ENCODE data around the gene SELENOP.
"Not testable (repeated sequence)": the region's sequence is repeated elsewhere in the genome, so short reads cannot be mapped to it uniquely, and the experiment has no call there.

SELENOP gene

DNA sequence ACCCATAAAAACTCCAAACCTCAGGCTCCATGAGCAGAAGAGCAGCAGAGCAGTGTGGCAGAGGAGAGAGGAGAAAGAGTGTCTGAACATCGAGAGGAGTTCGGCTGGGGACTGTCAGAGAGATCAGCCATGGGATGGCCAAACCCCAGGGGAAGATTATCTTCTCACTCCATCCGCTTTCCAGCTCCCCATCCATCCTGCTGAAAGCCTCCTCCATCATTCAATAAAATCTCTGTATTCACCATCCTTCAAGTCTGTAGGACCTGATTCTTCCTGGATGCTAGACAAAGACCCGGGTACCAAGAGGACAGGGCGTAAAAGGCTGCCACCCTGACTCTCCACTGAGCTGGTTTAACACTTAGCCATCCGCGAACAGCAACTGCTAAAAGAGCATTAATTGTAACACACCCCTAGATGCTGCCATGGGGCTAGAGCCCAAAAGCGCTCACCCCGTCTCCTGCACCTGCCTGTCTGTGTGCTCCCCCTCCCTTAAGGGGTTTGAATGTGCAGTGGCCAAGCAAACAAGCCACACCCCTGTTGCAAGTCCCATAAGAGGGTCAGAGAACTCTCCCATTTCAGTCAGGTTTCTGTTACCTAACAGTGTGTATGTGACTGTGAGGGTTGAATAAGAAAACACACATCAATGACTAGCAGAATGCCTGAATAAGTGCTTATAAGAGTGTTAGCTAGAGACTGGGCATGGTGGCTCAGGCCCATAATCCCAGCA lies 13.9 kb upstream of the SELENOP start:
- DNase-seq = no peak

DNA sequence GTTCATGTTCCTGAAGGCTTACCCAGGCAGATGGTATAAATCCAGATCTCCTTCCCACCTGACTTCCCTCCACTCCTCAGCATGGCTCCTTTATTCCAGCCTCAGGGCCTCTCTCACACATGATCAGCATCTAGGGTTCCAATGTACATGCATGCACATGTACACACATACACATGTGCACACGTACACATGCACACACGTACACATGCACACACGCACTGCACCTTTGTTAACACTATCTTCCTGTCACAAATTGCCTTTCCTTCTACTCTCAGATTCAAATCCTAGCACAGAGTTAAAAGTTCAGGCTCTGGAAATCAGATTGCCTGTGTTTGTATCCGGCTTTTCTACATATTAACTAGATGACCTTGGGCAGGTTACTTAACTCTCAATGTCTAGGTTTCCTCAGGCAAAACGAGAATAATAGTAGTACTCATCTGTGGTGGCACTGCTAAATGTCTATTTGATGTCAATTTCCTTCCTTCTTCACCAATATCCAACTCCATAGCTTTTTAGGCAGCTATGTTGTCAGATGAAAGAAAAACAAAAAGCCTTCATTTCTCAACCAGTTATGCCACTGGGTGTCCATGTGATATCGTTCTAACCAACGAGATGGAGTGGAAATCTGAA lies 12.8 kb upstream of the SELENOP start:
- DNase-seq = no peak

DNA sequence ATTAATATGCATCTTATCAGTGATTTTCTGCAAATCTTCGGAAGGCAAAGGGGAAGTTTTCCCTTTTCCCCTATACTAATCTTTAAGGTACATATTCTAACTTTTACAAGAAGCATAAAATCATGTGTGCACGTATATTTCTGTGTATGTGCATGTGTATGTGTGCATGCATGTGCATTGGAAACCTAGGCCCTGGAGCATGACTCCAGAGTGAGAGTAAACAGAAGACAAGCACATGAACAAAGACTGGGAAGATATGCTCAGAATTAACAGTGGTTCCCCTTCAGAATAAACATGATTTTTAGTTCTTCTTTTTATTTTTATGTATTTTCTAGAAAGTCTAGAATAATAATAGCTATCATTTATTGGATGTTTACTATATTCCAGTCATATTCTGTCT lies 10.9 kb upstream of the SELENOP start:
- no peak for DNase-seq

DNA sequence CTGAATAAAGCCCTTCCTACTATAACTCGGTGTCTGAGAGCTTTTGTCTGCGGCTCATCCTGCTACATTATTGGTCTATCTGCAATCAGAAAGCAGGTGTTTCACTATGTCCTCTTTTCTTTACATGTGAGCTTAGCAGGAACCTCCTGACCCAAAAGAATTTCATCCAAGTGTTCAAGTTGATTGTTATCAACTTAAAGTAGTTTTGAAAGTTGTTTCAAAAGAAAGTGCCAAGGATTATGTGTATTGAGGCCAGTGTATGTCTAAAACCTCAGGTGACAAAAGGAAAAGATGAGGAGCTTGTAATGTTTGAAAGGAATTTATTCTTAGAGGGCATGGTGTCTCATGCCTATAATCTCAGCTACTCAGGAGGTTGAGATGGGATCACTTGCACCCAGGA lies 8.1 kb upstream of the SELENOP start:
- DNase-seq = no peak

DNA sequence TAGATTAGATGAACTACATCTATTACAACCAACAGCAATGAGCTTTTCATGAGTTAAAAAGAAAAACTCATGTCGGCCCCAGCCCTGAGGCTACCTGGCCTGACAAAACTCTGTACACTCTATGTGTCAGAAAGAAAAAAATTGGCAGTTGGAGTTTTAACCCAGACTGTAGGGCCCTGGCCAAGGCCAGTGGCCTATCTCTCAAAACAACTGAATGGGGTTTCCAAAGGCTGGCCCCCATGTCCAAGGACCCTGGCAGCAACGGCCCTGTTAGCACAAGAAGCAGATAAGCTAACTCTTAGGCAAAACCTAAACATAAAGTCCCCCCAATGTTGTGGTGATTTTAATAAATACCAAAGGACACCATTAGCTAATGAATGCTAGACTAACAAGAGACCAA lies 4.9 kb upstream of the SELENOP start:
- DNase-seq = not testable (repeated sequence)

DNA sequence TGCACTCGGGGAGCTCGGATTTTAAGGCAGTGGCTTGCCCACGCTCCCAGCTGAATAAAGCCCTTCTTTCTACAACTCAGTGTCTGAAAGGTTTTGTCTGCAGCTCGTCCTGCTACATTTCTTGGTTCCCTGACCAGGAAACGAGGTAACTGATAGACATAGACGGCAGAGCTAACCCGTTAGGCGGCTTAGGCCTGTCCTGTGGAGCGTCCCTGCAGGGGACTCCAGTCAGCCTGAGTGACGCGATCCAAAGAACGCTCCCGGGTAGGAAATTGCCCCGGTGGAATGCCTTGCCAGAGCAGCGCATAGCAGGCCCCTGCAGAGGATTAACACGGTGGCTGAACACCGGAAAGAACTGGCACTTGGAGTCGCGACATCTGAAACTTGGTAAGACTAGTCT lies 1.8 kb upstream of the SELENOP start:
- no peak for DNase-seq

DNA sequence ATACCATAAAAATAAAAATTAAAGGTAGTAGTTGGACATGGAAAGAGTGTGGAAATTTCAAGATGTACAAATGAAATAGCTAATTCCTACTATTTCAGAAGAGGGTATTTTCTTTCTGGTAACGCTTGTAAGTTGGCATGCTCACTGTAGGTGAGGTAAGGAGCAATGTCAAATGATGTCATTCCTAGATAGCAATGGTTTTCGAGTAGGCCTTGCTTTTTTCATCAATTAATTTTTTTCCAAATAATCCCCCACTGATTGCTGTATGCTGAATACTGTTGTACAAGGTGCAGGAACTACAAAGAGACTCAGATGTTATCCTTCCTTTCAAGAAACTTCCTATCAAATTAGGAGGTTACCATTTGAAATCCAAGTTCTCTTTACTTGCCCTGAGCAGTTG lies 928 bp upstream of the SELENOP start:
- no peak for DNase-seq

DNA sequence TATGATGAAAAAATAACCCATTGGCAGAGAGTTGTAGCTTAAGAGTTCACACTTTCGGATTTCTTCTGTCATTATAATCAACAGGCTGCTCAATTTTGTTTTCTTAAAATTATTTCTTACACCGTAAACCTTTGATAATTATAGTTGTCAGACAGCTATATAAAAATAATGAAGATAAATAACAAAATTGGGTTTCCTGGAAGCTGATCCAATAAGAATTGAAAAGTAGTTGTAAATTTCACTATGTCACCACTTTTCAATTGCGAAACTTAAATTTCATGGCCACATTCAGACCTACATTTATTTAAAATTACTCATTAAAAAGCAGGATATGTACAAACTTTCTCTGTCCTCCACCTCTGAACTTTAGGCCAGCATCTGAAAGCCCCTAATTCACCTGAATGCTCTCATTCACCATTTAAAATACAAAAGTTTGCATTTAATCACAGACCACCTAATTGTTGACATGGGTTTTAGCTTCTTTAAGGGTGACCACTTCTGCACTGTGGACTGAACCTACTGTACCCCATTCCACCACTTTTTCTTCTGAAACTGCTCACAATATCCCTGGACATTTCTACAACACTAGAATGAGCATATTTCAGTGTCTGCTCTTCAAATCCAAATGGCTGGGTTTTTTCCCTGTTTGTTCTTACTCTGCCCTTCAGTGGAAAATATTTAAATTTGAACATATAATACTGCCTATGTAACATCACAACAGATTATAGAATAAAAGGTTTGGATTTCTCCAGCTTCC lies 680 bp downstream of the SELENOP start:
- no peak for DNase-seq

DNA sequence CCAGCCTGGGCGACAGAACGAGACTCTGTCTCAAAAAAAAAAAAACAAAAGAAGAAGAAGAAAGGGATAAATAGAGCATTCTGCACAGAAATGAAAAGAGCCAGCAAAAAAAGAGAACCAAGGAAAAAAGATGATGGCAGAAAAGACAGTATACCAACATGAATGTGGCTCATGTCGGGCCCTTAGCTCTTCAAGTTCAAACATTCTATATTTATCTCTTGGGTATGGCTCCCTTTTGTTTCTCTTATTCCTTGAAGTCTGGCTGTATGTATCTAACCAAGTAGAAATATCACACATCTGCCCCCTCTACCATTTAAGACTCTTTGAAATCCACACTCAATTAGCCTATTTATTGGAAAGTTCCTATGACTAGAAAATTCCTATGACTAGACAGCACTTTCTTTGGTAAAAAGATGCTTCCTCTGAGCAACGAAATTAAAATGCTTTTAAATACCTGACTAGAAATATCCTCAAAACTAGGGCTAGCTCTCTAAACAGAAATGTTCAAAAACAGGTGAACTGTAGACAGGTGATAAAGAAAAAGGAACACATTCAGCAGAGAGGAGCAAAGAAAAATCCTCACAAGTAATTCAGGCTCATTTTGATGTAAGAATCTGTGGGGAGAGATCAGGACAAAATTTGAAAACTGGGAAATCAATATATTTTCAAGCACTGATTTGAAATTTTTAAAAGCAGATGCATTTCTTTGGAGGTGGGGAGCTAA lies 2.6 kb downstream of the SELENOP start:
- DNase-seq = no peak

DNA sequence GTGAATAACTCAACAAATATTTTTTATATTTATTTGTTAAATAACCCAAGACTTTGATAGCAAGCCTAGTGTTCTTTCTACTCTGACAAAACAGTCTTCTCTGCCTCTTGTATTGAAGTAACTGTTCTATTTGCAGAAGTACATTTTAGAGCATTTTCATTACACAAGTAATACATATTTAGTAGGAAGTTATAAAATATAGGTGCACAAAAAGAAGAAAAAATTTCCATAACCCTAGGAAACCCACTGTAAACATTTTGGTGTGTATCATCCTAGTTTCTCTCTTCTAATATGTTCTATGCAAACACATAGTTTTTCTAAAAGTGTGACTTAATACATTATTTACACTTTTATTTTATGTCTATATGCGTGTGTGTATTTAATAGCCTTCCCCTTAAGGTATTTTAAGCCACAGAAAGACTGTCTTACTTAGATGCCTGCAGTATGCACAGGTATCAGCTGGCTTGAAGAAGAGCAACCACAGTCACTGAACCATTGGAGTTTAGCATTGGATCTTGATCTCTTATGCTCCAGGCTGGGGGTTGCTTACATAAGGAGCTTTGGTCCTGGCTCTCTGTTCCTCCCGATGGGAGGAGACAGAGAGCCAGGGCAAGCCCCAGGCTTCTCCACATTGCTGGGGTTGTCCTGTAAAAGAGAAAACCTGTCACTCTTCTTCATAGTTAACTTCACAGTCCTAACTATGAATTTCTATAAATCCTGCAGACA lies 3.8 kb downstream of the SELENOP start:
- no peak for DNase-seq

DNA sequence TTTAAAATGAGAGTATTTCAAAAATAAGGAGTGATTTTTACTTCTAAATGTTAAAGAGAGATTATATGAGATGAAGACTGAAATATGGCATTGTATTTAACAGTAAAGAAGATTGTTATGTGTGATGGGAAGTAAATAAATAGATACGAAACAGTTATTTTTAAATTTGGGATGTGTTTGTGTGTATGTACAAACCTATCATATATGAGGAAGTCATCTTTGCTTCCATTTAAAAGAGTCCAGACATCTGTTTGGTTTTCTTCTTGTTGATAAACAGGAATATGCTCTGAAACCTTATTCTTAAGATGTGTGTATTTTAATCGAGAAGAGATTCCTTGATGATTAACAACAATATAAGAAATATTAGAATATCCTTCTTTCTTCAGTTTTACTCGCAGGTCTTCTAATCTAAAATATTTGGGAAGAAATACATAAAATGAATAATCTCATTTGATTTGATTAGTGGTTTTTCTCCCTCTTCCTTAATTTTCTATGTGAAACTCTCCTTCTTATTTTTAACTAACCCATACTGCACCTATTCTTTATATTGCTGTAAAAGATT lies 4.9 kb downstream of the SELENOP start:
- no peak for DNase-seq

DNA sequence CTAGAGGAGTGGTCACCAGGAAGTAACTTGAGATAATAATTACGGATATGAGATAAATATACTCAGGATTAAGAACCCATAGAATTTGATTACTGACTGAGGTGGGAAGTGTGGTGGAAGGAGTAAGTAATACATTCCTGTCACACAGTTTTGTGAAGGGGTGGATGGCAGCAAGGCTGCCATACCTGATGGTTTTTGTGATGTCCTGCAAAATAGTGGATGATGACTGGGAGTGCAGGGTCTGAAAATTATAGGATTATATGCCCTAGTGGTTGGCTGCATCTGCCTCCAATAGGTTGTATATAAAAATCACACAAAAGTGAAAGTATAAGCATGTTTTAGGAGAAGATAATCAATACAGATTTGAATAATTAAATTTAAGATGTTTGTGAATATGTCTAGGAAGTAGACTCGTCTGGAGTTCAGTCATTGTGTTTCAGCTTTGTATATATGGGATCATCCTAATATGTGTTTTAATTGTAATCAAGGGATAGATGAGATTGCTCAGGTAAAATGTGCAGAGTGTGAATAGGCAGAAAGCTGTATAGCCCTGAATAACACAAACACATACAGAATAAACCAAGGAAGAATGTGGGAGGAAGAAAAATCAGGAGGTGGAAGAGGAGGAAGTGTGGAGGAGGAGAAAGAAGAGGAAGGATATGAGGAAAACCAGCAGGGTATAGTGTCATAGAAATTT lies 5.5 kb downstream of the SELENOP start:
- no peak for DNase-seq

DNA sequence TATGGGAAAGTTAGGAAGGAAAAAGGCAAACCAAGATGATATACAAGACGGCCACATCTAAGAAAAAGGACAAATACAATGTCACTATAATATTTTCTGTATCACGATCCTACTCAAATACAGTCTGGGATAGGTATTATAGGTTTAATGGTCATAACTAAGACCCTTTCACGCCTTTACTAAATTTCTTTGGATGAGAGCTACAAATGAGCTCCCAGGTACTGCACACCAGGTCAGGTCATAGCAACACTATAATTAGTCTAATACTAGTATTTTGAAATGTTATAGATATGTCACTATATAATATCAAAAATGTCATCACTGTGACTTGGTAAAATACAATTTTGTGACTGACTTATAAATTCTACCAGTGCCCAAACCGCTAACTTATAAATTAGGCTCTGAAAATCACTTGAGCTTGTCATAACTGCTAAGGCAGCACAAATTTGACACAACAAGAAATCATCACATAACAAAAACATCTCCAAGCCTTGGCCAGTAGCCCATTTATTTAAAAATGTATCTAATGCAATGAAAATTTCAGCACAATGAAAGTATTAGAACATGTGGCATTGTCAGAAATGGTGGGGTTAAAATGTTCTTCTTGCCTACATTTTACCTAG lies 6.9 kb downstream of the SELENOP start:
- DNase-seq = no peak

DNA sequence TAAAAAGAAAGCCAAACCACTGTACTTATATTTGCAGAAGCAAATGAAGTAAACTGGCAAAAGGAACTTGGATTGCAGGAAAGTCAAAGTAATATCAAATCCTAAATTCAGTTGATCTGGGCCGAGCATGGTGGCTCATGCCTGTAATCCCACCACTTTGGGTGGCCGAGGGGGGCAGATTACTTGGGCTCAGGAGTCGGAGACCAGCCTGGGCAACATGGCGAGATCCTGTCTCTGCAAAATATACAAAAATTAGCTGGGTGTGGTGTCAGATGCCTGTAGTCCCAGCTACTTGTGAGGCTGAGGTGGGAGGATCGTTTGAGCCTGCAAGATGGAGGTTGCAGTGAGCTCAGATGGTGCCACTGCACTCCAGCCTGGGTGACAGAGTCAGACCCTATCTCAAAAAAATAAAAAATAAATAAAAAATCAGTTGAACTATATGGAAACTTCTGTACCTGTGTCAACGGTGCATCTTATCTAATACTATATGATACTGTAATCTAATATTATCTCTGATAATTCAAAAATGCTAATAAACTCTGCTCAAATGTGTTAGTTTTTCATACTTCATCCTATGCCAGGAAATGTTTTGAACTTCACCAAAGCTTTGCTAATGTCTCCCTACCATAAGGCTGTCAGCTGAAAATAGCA lies 10.1 kb downstream of the SELENOP start:
- DNase-seq = no peak

DNA sequence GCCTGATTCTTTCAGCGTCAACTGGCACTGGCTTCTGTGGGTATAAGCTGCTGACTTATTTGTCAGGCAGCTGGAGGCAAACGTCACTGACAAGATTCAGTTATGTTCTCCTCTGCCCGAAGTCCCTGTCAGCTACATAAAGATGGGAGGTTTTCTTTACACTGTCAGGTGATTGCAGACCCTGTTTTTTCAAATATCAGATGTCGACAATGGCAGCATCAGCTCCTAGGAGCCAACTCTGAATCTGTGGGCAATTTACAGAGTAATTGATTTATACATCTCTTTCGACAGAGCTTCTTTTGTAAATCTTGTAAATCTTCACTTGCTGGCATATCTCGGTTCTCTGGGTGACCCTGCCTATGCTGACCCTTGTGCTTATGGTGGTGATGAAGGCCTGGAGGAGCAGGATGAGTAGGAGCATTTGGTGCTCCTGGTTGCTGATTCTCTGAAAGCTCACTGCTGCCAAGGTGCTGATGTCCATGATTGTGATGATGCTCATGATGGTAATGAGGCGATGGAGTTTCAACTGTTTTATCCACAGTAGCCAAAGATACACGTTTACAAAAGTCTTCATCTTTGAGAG lies 10.9 kb downstream of the SELENOP start:
- no peak for DNase-seq

DNA sequence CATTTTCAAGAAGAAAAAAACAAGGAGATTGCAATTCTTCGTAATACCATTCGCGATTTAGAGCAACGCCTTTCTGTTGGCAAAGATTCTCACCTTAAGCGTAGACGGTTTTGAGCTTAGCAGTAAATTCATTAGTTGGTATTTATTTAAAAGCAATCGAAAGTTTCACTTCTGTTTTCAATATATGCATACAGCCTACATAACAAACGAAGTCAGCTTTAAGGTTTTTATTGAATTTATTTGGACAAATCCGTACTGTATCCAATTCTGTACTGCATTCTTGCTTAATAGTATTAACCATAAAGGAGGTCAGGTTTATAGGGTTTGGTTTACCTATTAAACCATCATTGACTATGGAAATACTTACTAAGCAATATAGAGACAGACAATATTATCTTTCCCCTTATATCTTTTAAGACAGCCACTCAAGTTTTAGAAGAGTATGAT lies 12.0 kb downstream of the SELENOP start:
- DNase-seq = no peak

DNA sequence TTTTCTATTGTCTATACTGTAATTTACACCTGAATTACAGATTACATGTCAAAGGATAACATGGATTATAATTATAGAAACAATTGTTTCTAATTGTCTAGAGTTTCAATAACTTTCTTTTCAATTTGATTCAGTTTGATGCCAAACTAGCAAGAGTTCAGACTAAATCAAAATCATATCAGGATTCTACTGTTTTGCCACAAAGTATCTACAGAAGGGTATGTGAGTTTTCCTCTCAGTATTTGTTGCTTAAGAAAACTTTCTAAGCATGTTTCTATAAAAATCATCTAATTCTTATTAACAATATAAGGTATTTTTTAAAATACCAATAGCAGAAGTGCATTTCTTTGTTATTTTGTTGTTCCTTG lies 12.5 kb downstream of the SELENOP start:
- no peak for DNase-seq

DNA sequence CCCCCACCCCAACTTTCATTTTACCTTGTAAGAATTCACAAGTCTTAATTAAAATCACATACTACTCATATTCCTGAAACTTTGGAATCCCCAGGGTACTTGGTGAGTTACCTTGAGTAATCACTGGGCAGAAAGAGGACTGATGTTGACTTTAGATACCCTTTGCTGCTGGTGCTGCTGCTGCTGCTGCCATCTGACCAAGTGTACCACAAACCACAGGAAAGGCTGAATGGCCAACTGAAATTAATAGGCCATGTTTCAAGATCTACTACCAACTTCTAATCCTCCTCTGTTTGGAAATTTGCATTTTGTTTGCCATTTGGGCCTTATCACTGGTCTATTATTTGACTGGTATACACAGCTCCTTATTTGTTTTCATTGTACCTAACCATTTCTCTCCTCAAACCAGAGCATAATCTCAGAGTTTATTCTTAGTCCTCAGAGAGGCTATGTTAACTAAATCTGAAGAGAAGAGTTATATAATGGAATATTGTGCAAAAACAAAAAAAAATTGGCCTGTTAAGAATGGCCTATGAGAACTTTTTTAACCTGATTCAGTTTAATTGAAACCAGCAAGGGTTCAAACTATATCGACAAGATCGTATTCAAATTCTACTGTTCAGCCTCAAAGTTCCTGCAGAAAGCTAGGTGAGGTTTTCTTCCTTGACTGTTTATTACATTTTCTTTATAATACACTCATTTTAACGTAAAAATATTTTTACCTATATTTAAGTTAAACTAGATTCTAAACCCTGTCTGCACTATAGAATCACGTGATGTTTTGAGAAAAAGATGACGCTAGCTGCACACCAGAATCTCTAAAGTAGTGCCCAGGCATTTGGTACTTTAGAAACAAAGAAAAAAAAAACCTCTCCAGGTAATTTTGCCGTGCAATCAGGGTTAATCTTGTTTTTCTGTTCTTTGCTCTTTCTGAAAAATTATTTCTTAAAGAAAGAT lies 13.1 kb downstream of the SELENOP start:
- DNase-seq = no peak

DNA sequence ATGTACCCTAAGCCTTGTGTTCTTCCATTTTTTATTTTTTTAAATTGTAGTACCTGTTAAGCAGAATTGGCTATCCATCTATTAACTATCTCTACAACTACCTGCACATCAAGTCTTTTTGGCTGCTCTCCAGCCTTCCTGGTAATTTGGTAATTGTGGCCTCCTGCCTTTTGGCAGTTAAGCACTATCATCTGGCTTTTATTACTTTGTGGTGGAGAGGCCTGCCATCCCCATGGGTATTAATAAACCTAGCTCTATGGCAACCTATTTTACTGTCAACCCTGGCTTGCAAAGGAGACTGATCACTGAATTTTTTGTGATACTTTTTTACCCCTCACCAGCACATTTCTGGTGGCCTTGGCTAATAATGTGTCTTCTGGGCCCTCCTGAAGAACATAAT lies 20.5 kb downstream of the SELENOP start:
- DNase-seq = no peak
